Cardiac muscle cell (in vitro differentiated cells and primary cell): ENCODE data around the gene CERS1. TPM values are rescaled to one million over a fixed set of nuclear protein-coding genes. Genes with fewer than 3 reads are reported as not detected.

Experiments
- DNase-seq, 2 donors: peaks; one replicate each; pipeline versions ENCODE4 v3.0.0 to v3.0.0-alpha.2; 2010 to 2017; ENCODE audit warnings: low read depth in 1 of 2, low spot score in 1 of 2
- H3K27ac ChIP-seq: fragments of 200-600 bp; sonication (generic); 2 replicates; pipeline ENCODE4 v1.5.1; 2016
- H3K27me3 ChIP-seq: fragments of 200-600 bp; sonication (generic); 2 replicates; pipeline ENCODE4 v1.6.0; 2016; ENCODE audit warnings: control low read depth
- H3K36me3 ChIP-seq: fragments of 200-600 bp; sonication (generic); 2 replicates; pipeline ENCODE4 v1.5.1; 2016; ENCODE audit warnings: control low read depth
- H3K4me1 ChIP-seq: fragments of 200-600 bp; sonication (generic); 2 replicates; pipeline ENCODE4 v1.8.1; 2017; ENCODE audit warnings: low read depth, mild to moderate bottlenecking, mixed run types
- H3K4me3 ChIP-seq: fragments of 200-600 bp; sonication (generic); 2 replicates; pipeline ENCODE4 v1.5.1; 2016; ENCODE audit warnings: mild to moderate bottlenecking
- H3K9me3 ChIP-seq: fragments of 200-600 bp; sonication (generic); 2 replicates; pipeline ENCODE4 v1.5.1; 2017; ENCODE audit warnings: low read depth, mild to moderate bottlenecking, control low read depth
- polyA plus RNA-seq: library from polyadenylated mRNA; unstranded; fragments of >200 nt; fragmentation: Nextera tagmentation; extraction: Ambion mirVana; gene quantifications from 2 replicates; pipeline ENCODE4 v1.2.1, GENCODE V29; 2016
- total RNA-seq: library from RNA; depleted of rRNA; stranded (reverse); fragments of >200 nt; gene quantifications from 2 replicates; pipeline ENCODE4 v1.2.3, GENCODE V29; 2016
- TF ChIP-seq, protein P1 (sequence below): IDR thresholded peaks from 2 replicates; pipeline ENCODE4 v1.5.1; 2012; ENCODE audit warnings: low read depth, mild to moderate bottlenecking, low read length

Gene CERS1
- total and polyA plus RNA-seq, 2 experiments from 2014 or later, result 15.2 to 29.3 TPM

DNA sequence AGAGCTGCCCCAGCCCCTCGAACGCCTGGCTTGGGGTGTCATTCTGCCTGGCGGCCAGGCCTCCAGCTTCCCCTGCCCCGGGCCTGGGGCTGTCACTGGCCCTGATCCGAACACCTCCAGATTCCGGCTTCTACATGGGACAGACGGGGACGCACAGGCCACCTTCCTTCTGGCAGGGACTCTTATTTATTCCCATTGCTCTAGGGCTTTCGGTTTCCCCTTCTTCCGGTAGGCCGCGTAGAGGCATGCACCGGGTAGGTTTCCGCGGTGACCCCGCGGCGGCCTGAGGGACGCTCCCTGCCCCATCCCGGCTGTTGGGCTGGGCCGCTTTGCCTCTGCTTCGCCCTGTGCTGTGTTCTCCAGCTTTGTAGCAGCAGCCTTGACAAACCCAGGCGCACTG is 28.2 kb downstream of the CERS1 start:
- no peak for DNase-seq
- Histone ChIP-seq H3K27ac (no peak overlapping the region), H3K27me3 (no peaks in the 10 kb centered on the region), H3K4me3 (no peak overlapping the region), H3K36me3 (peaks cover 25% of the 10 kb centered on the region), H3K9me3 (no peaks in the 10 kb centered on the region), H3K4me1 (peaks cover 5% of the 10 kb centered on the region)
- TF ChIP-seq, protein P1, sequence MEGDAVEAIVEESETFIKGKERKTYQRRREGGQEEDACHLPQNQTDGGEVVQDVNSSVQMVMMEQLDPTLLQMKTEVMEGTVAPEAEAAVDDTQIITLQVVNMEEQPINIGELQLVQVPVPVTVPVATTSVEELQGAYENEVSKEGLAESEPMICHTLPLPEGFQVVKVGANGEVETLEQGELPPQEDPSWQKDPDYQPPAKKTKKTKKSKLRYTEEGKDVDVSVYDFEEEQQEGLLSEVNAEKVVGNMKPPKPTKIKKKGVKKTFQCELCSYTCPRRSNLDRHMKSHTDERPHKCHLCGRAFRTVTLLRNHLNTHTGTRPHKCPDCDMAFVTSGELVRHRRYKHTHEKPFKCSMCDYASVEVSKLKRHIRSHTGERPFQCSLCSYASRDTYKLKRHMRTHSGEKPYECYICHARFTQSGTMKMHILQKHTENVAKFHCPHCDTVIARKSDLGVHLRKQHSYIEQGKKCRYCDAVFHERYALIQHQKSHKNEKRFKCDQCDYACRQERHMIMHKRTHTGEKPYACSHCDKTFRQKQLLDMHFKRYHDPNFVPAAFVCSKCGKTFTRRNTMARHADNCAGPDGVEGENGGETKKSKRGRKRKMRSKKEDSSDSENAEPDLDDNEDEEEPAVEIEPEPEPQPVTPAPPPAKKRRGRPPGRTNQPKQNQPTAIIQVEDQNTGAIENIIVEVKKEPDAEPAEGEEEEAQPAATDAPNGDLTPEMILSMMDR, result no peak

- no peak for DNase-seq
- no peaks in the 10 kb centered on the region for H3K9me3 ChIP-seq
- H3K27me3 ChIP-seq, result no peaks in the 10 kb centered on the region
- H3K4me3 ChIP-seq, result no peak overlapping the region
- peaks cover 29% of the 10 kb centered on the region for H3K36me3 ChIP-seq
- no peak overlapping the region for H3K27ac ChIP-seq
- TF ChIP-seq, protein P1, result no peak
- peaks cover 5% of the 10 kb centered on the region for H3K4me1 ChIP-seq
Observed at GRCh38 chr19:18867199-18867598, 28.8 kb downstream of the CERS1 start.

- Histone ChIP-seq H3K9me3 (no peaks in the 10 kb centered on the region), H3K27me3 (no peaks in the 10 kb centered on the region), H3K4me3 (no peak overlapping the region), H3K4me1 (peaks cover 5% of the 10 kb centered on the region), H3K36me3 (peaks cover 34% of the 10 kb centered on the region), H3K27ac (no peak overlapping the region)
- TF ChIP-seq, protein P1, result no peak
- DNase-seq, result no peak
Observed at GRCh38 chr19:18866800-18867123, 29.2 kb downstream of the CERS1 start.

GRCh38 chr19:18865973-18866799 is 29.8 kb downstream of the CERS1 start:
- peaks cover 39% of the 10 kb centered on the region for H3K36me3 ChIP-seq
- peak; percentile 68 to 82 for DNase-seq
- H3K27me3 ChIP-seq, result no peaks in the 10 kb centered on the region
- TF ChIP-seq, protein P1, result peak; percentile 99
- H3K9me3 ChIP-seq, result no peaks in the 10 kb centered on the region
- peaks cover 2% of the 10 kb centered on the region for H3K4me1 ChIP-seq
- no peak overlapping the region for H3K4me3 ChIP-seq
- H3K27ac ChIP-seq, result no peak overlapping the region

GRCh38 chr19:18865106-18865972 is 30.6 kb downstream of the CERS1 start:
- TF ChIP-seq, protein P1, result no peak
- no peak overlapping the region for H3K4me3 ChIP-seq
- no peaks in the 10 kb centered on the region for H3K27me3 ChIP-seq
- no peak overlapping the region for H3K27ac ChIP-seq
- DNase-seq, result no peak
- H3K9me3 ChIP-seq, result no peaks in the 10 kb centered on the region
- H3K4me1 ChIP-seq, result peaks cover 2% of the 10 kb centered on the region
- peaks cover 48% of the 10 kb centered on the region for H3K36me3 ChIP-seq
